GM19397 (cell line): ENCODE measurements around the gene TLNRD1.
"Not testable (repeated sequence)": the region's sequence is repeated elsewhere in the genome, so short reads cannot be mapped to it uniquely, and the experiment has no call there.

ENCODE experiments used
- ATAC-seq: cut with Tn5 transposase; IDR thresholded peaks from one replicate; pipeline ENCODE4 v1.9.1; 2021; ENCODE audit warnings: mild to moderate bottlenecking, moderate library complexity; ENCODE audit not compliant: unreplicated experiment

TLNRD1 gene

GRCh38 chr15:81000624-81001151 is at the start of gene TLNRD1:
TSS of gene TLNRD1 (plus strand) at chr15:81000923. CDS start at chr15:81002272, 1,349 bp downstream.
- peak; percentile 62 for ATAC-seq

DNA sequence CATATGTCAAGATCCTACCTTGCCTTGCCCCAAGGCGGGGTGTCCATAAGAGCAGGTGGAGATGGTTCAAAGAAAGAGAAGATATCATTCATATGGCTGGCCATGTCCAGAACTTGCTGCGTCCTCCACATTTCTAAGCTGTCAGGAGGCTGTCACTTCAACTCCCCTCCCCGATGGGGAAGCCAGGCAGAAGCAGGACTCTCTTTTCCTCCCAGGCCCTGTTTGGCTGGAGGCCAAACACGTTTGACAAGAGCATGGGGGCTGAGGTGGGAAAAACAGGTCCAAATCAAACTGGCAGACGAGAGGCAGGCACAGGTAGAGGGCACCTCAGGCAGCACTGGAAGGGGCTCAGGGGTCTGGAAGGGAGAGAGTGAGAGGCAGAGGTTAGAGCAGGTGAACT is 48.8 kb upstream of the TLNRD1 start:
- ATAC-seq: no peak

- no peak for ATAC-seq
Observed at GRCh38 chr15:80953001-80953952, 47.4 kb upstream of the TLNRD1 start.

- ATAC-seq: no peak
Observed at GRCh38 chr15:80953953-80954778, 46.6 kb upstream of the TLNRD1 start.

GRCh38 chr15:80955571-80956452 is 44.9 kb upstream of the TLNRD1 start:
- ATAC-seq: not testable (repeated sequence)

- no peak for ATAC-seq
Observed at GRCh38 chr15:80957556-80957955, 43.2 kb upstream of the TLNRD1 start.

GRCh38 chr15:80957976-80958375 is 42.7 kb upstream of the TLNRD1 start:
- ATAC-seq: no peak

DNA sequence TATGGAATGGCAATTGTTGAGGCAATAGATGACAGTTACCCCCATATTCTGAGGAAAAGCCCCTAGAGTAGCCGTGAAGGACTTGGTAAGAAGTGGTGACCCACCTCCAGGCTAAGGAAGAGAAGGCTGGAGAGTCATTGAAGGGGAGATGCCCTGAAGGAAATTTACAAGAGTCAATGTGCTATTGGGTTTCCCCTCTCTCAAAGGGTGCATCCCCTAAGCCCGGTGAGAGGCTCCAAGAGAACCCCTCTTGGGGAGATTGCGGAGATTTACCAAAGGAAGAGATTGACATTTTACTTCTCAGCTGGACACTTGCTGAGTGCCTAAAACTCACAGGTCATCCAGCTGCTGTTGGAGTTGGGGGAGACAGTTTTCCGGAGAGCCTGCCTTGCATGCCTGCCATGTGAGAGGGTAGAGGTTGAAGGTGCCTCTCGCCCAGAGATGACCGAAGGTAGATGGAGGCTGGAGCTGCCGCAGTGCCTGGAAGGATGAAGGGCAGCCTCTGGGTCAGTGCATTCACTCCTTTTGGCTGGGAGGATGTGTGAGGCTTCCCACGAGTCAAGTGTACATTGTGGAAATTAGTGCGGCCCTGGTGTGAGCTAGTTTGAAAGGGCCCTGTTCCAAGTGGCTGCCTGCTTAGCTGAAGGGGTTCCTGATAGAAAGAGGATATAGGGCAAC is 41.8 kb upstream of the TLNRD1 start:
- ATAC-seq: no peak

GRCh38 chr15:80965454-80965853 is 35.3 kb upstream of the TLNRD1 start:
- ATAC-seq: not testable (repeated sequence)

DNA sequence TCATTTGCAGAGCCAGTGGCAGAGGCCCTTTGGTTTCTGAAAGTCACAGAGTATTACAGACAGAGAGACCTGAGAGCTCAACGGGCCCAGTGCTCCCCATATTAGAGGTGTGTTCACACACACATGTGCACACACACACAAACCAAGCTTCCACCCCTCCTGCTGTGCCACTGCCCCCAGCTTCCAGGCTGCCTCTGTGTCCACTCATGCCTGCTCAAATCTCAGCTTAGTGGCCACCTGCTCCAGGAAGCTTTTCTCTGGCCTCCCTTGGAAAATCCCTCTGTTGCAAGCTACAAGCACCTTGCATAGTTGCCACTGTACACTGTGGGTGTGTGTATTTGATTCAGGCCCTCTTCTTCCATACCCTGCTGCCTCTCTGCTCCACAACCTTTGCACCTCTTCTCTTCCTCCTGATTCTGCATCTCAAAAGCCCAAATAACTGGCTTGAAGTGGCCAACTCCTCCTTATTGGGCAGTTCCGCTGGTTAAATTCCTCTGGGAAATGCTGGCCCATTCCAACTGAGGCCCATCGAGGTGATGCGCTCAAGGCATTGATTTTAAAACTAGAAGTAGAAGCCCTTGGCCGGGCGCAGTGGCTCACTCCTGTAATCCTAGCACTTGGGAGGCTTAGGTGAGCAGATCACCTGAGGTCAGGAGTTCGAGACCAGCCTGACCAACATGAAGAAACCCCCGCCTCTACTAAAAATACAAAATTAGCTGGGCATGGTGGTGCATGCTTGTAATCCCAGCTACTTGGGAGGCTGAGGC is 34.1 kb upstream of the TLNRD1 start:
- no peak for ATAC-seq

DNA sequence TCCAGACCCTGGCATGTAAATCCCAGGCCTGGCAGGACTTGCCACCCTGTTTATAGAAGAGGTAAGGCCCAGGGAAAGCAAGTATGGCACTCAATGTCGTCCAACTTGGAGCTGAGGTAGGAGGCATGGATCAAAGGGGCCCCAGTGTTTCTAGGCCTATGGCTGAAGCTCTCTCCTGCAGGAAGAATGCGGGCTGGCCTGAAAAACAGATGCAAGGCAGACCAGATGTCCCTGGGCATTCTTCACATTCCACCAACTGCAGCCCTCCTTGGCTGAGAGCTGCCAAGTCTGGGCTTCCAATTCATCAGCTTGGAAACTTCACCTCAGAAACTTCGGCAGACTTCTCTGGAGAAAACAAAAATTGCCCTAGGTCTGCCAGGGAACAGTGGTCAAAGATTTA is 33.3 kb upstream of the TLNRD1 start:
- no peak for ATAC-seq

- ATAC-seq: no peak
Observed at GRCh38 chr15:80967991-80968510, 32.7 kb upstream of the TLNRD1 start.

DNA sequence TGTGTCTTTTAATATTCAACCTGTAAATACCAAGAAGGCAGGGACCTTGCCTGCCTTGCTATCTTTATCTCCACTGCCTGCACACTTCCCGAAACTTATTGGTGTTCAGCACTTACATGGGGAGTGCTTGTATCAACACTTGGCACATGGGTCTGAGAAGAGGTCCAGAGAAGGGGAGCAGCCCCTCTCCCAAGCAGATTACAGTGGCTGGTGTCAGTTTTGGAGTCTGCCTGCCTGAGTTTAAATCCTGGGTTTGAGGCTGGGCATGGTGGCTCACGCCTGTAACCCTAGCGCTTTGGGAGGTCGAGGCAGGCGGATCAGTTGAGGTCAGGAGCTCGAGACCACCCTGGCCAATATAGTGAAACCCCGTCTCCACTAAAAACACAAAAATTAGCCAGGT is 31.4 kb upstream of the TLNRD1 start:
- no peak for ATAC-seq

DNA sequence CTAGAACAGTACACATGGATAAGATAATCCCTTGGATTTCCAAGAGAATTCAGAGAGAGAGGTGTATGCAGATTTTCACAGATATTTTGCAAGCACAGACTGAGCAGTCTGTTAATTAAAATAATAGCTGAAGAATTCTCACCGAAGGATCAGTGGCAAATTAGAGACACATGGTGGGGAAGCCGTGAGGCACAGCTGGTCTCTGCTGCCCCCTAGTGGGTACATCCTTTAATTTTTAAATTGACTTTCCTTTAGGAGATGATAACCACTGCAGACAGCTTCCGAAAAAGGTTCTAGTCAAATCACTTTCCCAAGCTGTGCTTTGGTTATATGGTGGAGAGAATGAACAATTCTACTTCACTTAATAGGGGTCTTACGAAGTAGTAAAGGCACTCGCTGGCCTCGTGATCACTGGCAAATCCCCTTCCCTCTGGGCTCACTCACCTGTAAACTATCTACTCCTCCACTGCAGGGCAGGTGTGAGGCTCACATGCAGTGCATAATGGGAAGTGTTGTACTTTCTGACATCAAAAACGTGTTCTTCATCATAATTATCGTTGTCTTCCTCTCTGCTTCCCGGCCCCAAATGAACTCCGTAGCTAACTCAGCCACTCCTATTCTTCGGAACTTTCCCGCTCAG is 30.6 kb upstream of the TLNRD1 start:
- no peak for ATAC-seq

DNA sequence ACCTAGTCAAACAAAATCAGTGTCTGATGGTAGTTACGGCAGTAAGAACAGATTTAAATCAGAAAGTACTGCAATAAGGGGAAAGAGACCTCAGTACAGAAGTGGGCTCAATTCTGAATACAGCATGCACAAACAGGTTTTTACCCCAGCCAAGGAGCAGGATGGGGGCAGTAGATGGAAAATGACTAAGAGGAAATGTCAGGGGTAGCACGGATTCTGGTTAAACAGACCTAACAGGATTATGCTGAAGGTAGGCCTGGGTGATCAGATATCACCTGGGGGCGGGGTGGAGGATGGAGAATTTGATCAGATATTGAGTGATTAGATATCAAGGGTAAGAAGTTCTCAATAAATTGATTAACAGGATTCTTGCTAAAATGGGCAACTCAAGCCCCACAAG is 30.1 kb upstream of the TLNRD1 start:
- no peak for ATAC-seq

DNA sequence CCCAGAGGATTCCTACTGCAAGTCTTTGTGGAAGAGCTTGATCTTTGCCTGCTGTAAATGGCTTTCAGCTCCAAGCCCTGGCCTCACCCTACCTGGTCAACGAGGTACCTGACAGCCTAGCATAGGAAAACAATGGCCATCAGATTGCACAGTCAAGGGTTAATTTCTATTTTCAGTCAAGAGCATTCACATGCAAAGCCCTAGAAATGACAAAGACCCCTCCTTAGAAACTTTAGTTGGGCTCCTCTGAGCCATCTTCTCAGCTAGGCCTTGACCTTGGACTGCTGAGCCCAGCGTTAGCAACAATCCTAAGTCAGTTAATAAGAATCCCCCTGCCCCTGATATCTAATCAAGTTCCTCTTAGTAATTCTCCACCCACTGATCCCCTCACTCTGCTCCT is 29.6 kb upstream of the TLNRD1 start:
- no peak for ATAC-seq

DNA sequence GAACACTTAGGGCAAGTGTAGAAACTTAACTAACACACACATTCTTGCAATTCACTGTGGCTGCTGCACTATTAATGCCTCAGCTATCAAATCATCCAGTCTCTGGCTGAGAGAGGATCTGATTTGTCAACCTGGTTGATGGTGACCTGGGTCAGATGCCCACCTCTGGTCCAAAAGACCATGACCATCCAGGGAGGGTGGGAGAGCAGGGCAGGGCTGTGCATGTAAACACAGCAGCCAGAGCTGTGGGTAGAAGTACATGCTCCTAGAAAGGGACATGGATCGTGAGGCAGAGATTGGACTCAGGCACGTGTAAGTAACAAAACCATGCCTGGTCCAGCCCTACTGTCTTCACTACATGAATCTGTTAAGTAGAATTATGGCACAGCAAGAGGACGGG is 28.4 kb upstream of the TLNRD1 start:
- no peak for ATAC-seq

GRCh38 chr15:80974914-80975313 is 25.8 kb upstream of the TLNRD1 start:
- ATAC-seq: no peak

DNA sequence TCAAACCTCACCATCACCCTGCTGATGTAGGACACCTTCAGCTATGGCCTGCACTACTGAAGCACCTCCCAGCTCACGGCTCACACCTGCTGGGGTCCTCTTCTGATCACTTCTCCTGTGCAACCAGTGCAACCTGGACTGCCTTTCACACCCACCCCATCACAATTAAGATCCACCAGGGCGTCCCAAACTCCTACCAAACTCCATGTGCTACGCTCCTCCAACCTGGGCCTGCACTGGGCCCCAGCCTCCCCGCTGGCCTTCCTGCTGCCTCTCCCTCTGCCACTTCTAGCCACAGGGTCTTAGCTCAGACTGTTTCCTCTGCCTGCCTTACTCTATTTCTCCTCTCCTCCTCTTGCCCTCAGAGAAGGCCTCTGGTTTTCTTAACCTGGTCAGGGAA is 23.9 kb upstream of the TLNRD1 start:
- ATAC-seq: no peak
